Mucosa of descending colon (tissue), 3 donors: ENCODE data around the gene TBX15. TPM values are rescaled to one million over a fixed set of nuclear protein-coding genes. Genes with fewer than 3 reads are reported as not detected.

Source experiments
- ATAC-seq: fragments of 200-7000 bp; cut with Tn5 transposase; one replicate; pipeline ENCODE4 v1.9.1; 2020; ENCODE audit warnings: mild to moderate bottlenecking, moderate library complexity
- DNase-seq, 3 donors: peaks; one replicate each; pipeline ENCODE4 v3.0.0-alpha.2; 2020
- H3K36me3 ChIP-seq: fragments of 200-600 bp; one replicate; pipeline ENCODE4 v1.8.0; 2021; ENCODE audit warnings: low read depth, mild to moderate bottlenecking
- H3K4me1 ChIP-seq: fragments of 200-600 bp; one replicate; pipeline ENCODE4 v1.8.0; 2021; ENCODE audit warnings: low read depth, mild to moderate bottlenecking
- H3K4me3 ChIP-seq: fragments of 200-600 bp; one replicate; pipeline ENCODE4 v1.8.0; 2021; ENCODE audit warnings: mild to moderate bottlenecking
- H3K9me3 ChIP-seq: fragments of 200-600 bp; one replicate; pipeline ENCODE4 v1.8.0; 2021; ENCODE audit warnings: mild to moderate bottlenecking
- intact Hi-C, 2 donors: fragments of 100-400 bp; cut with DNase I in 1 of 2; cut with micrococcal nuclease in 1 of 2; formaldehyde crosslinking; loops; one replicate each; pipeline versions ENCODE4 v1.11.0 to v1.11.1; 2022; cut with DNase I, micrococcal nuclease
- total RNA-seq, 3 donors: library from RNA; stranded (reverse); fragmentation: NEBNext Ultra II Directional in 2 of 3; extraction: Animal tissue kit (Norgen Biotek cat#: 25700) in 2 of 3; gene quantifications; one replicate each; pipeline versions ENCODE4 v1.2.1 to v1.2.4, GENCODE V29; 2021 to 2023
- TF ChIP-seq, protein P1 (sequence below): fragments of 200-600 bp; IDR thresholded peaks from one replicate; pipeline ENCODE4 v1.8.0; 2022; ENCODE audit warnings: antibody characterized with exemption, mild to moderate bottlenecking
- donor health status: DM: no; HTN: no; CAD: no; lungs with moderate emphysema.
- donor health status: DM: no; HTN: no; CAD: no.
- donor health status: DM: no; HTN: yes; CAD: no.

TBX15 gene
- total RNA-seq, 3 donors from 2014 or later = not detected

DNA sequence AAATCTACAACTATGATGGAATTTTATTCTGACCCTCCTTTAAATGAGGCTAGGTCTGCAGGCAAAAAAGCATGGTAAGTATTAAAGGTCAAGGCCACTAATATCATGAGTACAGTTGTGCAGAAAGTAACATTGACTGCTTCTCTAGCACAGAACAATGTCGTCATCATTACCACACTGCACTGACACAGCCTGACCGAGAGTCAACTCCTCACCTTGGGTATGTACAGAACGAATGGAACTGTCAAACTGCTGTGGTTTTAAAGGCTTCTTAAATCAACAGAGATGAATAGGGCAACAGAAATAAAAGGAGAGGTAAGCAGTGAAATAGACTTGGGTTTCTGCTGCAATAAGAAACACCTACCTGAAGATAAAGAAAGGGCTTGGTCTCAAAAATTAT is 88.8 kb downstream of the TBX15 start:
- TF ChIP-seq, protein P1, sequence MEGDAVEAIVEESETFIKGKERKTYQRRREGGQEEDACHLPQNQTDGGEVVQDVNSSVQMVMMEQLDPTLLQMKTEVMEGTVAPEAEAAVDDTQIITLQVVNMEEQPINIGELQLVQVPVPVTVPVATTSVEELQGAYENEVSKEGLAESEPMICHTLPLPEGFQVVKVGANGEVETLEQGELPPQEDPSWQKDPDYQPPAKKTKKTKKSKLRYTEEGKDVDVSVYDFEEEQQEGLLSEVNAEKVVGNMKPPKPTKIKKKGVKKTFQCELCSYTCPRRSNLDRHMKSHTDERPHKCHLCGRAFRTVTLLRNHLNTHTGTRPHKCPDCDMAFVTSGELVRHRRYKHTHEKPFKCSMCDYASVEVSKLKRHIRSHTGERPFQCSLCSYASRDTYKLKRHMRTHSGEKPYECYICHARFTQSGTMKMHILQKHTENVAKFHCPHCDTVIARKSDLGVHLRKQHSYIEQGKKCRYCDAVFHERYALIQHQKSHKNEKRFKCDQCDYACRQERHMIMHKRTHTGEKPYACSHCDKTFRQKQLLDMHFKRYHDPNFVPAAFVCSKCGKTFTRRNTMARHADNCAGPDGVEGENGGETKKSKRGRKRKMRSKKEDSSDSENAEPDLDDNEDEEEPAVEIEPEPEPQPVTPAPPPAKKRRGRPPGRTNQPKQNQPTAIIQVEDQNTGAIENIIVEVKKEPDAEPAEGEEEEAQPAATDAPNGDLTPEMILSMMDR = no peak
- intact Hi-C loops = no loop called here
- DNase-seq (no peak), ATAC-seq (no peak)
- H3K4me1 ChIP-seq = no peaks in the 10 kb centered on the region
- H3K4me3 ChIP-seq = no peak overlapping the region
- no peaks in the 10 kb centered on the region for H3K9me3 ChIP-seq
- no peaks in the 10 kb centered on the region for H3K36me3 ChIP-seq

DNA sequence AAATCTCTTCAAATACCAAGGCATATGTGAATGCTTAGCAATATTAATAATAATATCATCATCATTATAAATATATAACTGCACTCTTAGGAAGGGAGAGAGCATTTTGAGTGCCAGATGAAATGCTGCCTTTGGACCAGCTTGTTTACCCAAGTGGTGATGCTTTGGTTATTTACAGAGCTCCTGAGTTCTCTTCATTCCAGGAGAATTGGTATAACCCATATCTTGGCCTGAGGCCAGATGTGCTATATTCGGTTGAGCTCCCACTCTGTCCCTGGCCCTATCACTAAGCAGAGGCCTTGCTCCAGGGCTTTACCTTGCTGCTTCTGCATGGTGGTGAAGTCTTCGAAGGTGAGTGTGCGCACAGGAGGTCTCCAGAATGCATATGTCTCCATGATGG is 89.4 kb downstream of the TBX15 start:
- Histone ChIP-seq H3K4me3 (no peak overlapping the region), H3K9me3 (no peaks in the 10 kb centered on the region), H3K36me3 (no peaks in the 10 kb centered on the region), H3K4me1 (no peaks in the 10 kb centered on the region)
- intact Hi-C loops = no loop called here
- TF ChIP-seq, protein P1 = no peak
- DNase-seq = no peak
- no peak for ATAC-seq

DNA sequence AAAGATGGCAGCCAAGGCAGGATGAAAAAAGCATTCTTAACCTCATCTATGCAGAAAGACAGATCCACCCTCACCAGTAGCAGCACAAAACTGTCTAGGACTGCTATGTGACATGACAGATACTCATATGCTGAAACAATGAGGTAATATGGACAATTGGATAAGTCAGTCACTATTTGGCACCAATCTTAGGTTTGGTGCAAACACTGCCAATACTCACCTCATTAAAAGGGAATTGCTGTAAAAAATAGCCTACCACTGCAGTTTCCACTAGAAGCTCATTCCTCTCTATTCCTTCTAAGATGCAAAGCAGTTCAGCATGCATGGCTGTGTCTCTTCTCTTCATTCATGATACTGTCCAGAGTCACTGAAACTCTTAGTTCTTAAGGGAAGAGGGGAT is 91.7 kb downstream of the TBX15 start:
- Histone ChIP-seq H3K36me3 (no peaks in the 10 kb centered on the region), H3K9me3 (no peaks in the 10 kb centered on the region), H3K4me1 (no peaks in the 10 kb centered on the region), H3K4me3 (no peak overlapping the region)
- no peak for ATAC-seq
- TF ChIP-seq, protein P1 = no peak
- DNase-seq = no peak
- intact Hi-C loops = no loop called here

DNA sequence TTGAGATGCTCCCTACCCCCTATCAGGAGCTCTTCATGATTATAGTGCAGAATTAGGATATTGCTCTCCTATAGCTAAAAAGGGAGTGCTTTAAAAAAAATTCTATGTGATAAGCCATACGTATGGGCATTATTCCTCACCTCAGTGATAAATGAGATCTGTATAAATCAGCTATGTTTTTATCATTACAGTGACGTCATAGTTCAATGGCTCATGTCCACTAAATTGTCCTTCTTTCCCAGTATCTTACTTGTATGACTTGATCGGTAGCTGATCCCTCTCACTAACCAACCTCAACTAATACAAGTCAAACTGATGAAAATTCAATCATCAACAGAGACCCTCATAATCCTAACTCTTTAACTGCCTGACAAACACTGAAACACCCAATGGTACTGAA is 93.3 kb downstream of the TBX15 start:
- no peak for ATAC-seq
- TF ChIP-seq, protein P1 = no peak
- H3K4me1 ChIP-seq = no peaks in the 10 kb centered on the region

DNA sequence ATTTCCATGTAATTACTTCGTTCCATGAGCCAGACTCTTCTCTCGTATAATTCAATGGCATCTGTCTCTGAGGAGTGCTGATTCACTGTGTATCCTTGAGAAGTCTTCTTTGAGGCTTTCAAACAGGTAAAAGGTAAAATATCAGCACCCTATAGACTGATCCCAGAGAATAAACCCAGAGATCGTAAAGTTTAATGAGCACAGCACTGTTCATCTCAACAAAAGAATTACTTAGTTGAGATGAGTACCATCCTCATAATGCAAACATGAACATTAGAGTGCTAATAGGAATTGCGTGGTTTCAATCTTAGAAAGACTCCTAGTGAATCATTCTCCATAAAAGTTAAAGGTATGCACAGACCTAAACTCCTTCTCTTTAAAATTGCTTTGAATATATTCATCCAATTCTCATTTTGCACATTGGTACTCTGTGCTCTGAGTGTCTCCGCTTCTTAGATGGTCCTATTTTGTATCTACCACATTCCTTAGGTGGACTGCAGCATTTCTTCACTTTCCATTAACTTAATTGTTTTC is 97.2 kb downstream of the TBX15 start:
- no peaks in the 10 kb centered on the region for H3K4me1 ChIP-seq
- no peaks in the 10 kb centered on the region for H3K9me3 ChIP-seq
- no peak for DNase-seq
- TF ChIP-seq, protein P1 = no peak
- H3K4me3 ChIP-seq = no peak overlapping the region
- H3K36me3 ChIP-seq = no peaks in the 10 kb centered on the region
- ATAC-seq = no peak
- intact Hi-C loops = no loop called here

More for the DNA sequence above, 93.3 kb downstream of the TBX15 start:
- no peak for DNase-seq
- Histone ChIP-seq H3K36me3 (no peaks in the 10 kb centered on the region), H3K9me3 (no peaks in the 10 kb centered on the region), H3K4me3 (no peak overlapping the region)
- intact Hi-C loops = no loop called here

DNA sequence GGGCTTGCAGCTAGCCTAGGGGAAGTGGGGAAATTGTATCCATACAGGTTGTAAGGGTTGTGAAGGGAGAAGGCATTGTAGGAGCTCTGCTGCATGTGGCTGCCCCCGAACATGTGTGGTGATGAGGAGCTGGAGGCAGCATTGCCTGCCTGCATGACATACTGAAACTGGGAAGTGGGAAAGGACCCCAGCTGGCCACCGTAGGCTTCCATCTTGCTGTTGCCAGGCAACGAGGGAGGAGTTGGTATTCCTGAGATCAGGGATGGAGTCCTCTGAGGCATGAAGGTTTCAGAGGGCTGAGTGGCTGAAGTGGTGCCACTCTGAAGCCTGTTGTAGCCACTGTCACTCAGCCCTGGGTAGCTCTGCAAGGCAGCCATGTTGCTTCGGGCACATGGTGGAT is 103.2 kb downstream of the TBX15 start:
- Histone ChIP-seq H3K4me1 (no peaks in the 10 kb centered on the region), H3K4me3 (no peak overlapping the region), H3K36me3 (no peaks in the 10 kb centered on the region), H3K9me3 (no peaks in the 10 kb centered on the region)
- ATAC-seq (no peak), DNase-seq (no peak)
- intact Hi-C loops = no loop called here
- TF ChIP-seq, protein P1 = no peak
